Activated B cell treated with CpG ODN at 0.5 μM for 24 hours (primary cell): ENCODE data around the gene FOXO3. TPM values are rescaled to one million over a fixed set of nuclear protein-coding genes. Genes with fewer than 3 reads are reported as not detected.

Experiments used
- ATAC-seq: fragments of 200-7000 bp; cut with Tn5 transposase; one replicate; pipeline ENCODE4 v1.10.0; 2021; ENCODE audit warnings: low read depth, mild to moderate bottlenecking, moderate library complexity
- CTCF ChIA-PET: fragments of 350-600 bp; sonication (Branson Sonifier 250); formaldehyde crosslinking; loops from one replicate; lab custom pipeline; 2021; ENCODE audit warnings: antibody characterized with exemption; lab: Charles Lee
- POLR2A ChIA-PET: fragments of 350-600 bp; sonication (Branson Sonifier 250); formaldehyde crosslinking; loops from one replicate; lab custom pipeline; 2021; ENCODE audit warnings: antibody characterized with exemption; lab: Charles Lee
- DNase-seq: peaks from one replicate; pipeline ENCODE4 v3.0.0; 2022
- H3K27ac Mint-ChIP-seq: one replicate; pipeline ENCODE4 v1.8.0; 2020; ENCODE audit warnings: mixed read lengths
- H3K27me3 Mint-ChIP-seq: one replicate; pipeline ENCODE4 v1.8.0; 2021; ENCODE audit warnings: mixed read lengths
- H3K36me3 Mint-ChIP-seq: one replicate; pipeline ENCODE4 v1.8.0; 2021; ENCODE audit warnings: low read depth, mixed read lengths
- H3K4me1 Mint-ChIP-seq: one replicate; pipeline ENCODE4 v1.8.0; 2021; ENCODE audit warnings: mixed read lengths
- H3K4me3 Mint-ChIP-seq: one replicate; pipeline ENCODE4 v1.8.0; 2020; ENCODE audit warnings: mild to moderate bottlenecking, mixed read lengths
- H3K9me3 Mint-ChIP-seq: one replicate; pipeline ENCODE4 v1.8.0; 2020; ENCODE audit warnings: mixed read lengths
- CTCF ChIP-seq: fragments of 200-600 bp; IDR thresholded peaks from one replicate; pipeline ENCODE4 v1.8.0; 2022; ENCODE audit warnings: antibody characterized with exemption, mild to moderate bottlenecking
- intact Hi-C: fragments of 100-400 bp; cut with micrococcal nuclease; formaldehyde crosslinking; loops from one replicate; pipeline ENCODE4 v1.15.1; 2024
- total RNA-seq: library from RNA; stranded (reverse); gene quantifications from 2 replicates; pipeline ENCODE4 v1.2.3, GENCODE V29; 2022

Gene FOXO3
- total RNA-seq, 1 donor from 2014 or later = 9.4 TPM

GRCh38 chr6:108733051-108733450 lies 172.3 kb downstream of the FOXO3 start:
- intact Hi-C loops = no loop called here
- Mint-ChIP-seq H3K27me3 (peaks cover 13% of the 10 kb centered on the region), H3K9me3 (no peaks in the 10 kb centered on the region), H3K4me3 (no peak overlapping the region), H3K36me3 (no peaks in the 10 kb centered on the region), H3K27ac (no peak overlapping the region), H3K4me1 (peaks cover 2% of the 10 kb centered on the region)
- ChIA-PET CTCF (no interaction called here), POLR2A (no interaction called here)
- TF ChIP-seq CTCF = no peak
- no peak for ATAC-seq
- DNase-seq = no peak

GRCh38 chr6:108733706-108734265 lies 173.1 kb downstream of the FOXO3 start:
- Mint-ChIP-seq H3K27ac (no peak overlapping the region), H3K36me3 (no peaks in the 10 kb centered on the region), H3K4me3 (no peak overlapping the region), H3K9me3 (no peaks in the 10 kb centered on the region), H3K27me3 (peaks cover 16% of the 10 kb centered on the region), H3K4me1 (peaks cover 2% of the 10 kb centered on the region)
- ATAC-seq = no peak
- DNase-seq = no peak
- CTCF ChIA-PET = no interaction called here
- POLR2A ChIA-PET = no interaction called here
- TF ChIP-seq CTCF = no peak
- intact Hi-C loops = no loop called here
